HT1080 (cell line): ENCODE data around the gene THAP8. TPM values are rescaled to one million over a fixed set of nuclear protein-coding genes. Genes with fewer than 3 reads are reported as not detected.

Experiments used
- DNase-seq: peaks from one replicate; pipeline ENCODE4 v3.0.0-alpha.2; 2015; ENCODE audit warnings: low read depth
- total RNA-seq: library from RNA; depleted of rRNA; stranded (reverse); fragments of >200 nt; shearing (Covaris generic); gene quantifications from 2 replicates; pipeline ENCODE4 v1.2.3, GENCODE V29; 2014

Gene THAP8
- total RNA-seq, 1 experiment from 2014 or later, result 2.6 TPM

DNA sequence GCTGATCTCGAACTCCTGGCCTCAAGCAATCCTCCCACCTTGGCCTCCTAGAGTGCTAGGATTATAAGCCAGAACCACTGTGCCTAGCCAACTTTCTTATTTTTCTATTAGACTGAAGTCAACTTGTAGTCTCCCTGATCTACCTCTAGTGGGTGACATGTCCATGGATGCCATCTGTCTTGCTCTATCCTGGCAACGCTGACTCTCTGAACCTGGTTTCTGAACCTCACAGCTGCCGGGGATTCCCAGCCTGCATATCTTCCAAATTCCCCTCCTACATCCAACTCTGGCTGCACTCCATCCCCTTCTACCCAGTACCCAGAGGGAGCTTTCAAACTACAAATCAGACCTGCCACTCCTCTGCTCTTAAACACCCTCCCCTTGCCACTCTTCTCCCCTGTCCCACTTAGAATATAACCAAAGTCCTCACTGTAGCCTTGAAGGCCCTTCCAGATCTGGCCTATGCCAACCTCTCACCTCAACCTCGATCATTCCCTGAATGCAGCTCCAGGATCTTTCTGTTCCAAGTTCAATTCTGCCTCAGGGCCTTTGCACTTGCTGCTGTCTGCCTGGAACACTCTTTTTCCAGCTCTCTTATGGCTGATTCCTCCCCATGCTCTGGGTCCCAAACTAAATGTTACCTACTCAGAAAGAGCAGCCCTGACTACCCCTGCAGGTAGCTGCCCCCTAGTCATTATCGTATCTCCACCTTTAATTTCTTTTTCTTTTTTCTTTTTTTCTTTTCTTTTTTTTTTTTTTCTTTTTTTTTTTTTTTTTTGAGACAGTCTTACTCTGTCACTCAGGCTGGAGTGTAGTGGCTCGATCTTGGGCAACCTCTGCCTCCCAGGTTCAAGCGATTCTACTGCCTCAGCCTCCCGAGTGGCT, 23.6 kb downstream of the THAP8 start:
- DNase-seq, result no peak

DNA sequence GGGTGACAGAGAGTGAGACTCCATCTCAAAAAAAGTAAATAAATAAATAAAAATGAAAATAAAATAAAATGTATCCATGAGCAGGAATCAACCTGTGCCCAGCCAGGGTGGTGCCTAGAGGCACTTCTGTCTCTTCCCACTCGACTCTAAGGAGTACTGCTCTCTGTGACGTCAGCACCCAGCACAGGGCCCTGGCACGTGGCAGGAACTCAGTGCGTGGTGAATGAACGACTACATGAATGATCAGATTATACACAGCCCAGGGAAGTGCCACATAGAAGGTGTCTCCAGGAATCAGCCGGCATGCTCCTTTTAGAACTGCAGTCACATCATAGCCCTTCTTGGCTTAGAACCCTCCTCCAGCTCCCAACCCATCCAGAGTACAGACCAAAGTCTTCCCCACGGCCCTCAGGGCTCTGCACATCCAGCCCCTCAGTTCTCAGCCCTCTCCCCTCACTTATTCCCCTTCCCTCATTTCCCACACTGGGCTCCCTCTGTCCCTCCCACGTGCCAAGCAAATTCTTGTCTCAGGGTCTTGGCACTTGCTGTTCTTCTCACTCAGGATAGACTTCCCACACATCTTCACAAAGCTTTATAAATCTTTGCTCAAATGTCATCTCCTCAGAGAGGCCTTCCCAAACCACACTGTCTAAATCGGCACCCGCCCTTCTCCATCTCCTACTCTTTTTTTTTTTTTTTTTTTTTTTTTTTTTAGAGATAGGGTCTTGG, 25.6 kb downstream of the THAP8 start:
- no peak for DNase-seq

DNA sequence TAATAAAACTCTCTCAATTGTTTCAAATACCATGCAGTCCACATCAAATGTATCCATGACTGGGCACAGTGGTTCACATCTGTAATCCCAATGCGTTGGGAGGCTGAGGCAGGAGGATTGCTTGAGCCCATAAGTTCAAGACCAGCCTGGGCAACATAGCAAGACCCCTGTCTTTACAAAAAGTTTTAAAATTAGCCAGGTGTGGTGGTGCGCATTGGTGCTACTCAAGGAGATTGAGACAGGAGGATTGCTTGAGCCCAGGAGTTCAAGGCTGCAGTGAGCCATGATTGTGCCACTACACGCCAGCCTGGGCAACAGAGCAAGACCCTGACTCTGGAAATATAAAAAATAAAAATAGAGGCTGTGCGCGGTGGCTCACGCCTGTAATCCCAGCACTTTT, 26.4 kb downstream of the THAP8 start:
- no peak for DNase-seq

DNA sequence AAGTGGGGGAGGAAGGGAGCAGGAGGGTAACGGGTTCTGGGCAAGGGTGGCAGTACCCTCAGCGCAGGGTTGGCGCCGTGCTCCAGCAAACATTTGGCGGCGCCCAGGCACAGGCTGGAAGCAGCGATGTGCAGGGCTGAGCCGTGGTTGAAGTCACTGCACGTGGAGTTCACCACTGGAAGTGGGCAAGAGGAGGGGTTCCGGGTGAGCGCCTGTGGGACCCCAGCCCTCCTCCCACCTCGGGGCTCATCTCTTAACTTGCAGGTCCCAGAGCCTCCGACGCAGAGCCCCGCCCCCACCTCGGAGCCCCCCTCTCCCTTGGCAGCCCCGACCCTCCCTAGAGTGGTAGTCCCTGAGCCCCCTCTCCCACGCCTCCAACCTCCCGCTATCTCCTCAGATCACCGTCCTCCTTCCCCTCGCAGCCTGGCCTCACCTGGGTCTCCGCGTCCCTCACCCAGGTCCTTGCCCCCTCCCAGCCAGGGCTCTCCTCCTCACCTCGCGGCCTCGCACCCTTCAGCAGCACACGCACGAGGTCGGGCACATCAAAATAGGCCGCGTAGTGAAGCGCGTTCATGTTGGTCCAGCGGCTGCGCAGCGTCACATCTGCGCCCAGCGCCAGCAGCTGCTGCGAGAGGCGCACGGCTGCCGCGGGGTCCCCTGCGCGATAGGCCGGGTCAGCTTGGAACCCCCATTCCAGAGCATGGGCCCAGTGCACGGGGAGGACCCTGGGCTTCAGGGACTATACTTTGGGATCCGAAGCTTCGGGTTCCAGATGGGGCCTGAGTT, 27.8 kb downstream of the THAP8 start:
- no peak for DNase-seq

GRCh38 chr19:36025541-36025940, 28.5 kb downstream of the THAP8 start:
- no peak for DNase-seq

GRCh38 chr19:36023432-36023831, 30.7 kb downstream of the THAP8 start:
- DNase-seq, result no peak

DNA sequence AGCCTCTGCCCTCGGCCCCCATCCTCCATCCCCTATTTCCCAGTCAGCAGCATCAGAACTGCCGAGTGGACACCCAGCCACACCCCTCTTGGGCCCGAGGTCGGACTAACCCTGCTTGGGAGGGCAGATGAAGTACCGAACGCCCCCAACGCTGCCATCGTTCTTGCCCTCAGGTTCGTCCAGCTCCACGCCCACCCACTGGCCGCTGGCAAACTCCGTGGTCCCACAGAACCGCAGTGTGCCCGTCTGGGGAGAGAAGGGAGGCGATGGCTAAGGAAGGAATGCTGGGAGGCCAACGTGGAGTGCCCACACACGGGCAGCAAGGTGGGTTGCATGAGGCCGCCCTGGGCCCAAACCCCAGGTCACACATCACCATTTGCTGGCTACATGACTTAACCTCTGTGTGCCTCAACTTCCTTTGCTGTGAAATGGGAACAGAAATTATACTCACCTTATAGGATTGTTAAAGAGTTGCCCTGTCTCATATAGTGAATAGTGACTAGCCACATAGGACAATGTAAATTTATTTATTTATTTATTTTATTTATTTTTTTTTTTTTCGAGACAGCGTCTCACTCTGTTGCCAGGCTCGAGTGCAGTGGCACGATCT, 34.9 kb downstream of the THAP8 start:
- no peak for DNase-seq

DNA sequence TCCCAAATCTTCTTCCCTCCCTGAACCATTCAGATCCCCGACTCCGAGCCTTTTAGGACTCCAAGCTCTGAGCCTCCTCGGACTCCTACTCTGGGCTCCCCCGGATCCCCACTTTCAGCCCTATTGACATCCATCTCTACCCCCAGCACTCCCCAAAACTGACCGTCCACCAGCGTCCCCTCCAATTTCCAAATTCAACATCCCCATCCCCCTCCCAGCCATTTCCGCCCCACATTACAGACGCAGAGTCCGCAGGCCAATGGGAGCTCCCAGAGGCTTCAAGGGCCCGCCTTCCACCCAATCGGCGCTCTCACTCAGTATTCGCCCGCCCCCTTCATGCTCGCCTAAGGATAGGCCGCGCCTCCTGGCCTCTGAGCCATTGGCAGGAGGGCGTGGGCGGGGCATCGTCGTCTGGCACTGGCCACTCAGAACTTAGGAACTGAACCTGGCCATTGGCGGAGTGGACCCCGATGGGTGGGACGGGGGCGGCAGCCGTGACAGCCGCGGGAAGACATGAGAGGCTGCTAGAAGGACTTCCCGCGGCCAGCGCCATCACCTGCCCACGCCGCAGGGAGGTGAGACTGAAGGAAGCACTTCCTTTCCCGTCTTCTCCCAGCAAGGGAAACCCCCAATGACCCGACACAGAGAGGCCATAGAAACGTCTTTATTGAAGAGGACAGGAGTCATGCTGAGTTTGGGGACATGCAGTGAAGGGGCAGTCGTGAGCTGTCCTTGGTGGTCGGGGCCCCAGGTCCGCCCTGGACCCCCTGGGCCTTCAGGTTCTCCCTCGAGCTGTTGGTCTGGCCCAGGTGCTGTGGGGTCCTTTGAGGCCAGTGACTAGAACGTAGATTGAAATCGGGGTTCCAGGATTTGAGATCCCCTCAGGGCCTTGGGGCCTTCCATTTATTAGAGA, 39.8 kb downstream of the THAP8 start, which contains the start of gene ALKBH6:
Gene ALKBH6, minus strand, starts transcription at position 202 of the 913 bp plus-strand sequence. CDS start 816 bp downstream, outside the sequence.
- peak; percentile 99 for DNase-seq

DNA sequence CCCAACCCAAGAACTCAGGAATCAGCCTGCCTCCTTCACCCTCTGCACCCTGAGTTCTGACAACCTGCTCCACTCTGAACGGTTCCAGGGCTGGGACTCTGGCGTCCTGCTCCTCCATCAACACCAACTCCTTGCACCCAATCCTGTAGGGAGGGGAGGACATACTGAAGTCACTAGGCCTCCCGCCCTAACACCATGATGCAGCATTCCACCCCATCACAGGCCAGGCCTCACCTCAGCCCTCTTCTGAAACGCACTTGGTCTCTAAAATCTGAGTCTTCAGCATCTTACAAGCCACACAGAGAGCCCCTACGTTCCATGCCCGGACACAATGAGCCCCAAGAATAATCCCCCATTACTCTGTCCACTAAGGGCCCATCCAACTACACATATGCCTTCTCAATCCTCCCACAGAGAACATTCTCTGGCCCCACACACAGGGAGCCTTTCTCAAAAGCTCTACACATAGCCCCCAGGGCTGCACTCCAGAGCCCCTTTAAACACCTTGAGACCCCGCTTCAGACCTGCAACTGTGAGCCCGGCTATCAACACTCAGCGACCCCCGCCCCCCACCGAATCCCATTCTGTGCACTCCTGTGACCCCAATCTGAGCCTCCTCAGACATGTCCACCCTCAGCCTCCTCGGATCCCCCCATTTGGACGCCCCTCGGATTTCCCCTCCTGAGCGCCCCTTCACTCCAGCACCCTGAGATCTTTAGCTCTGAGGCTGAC, 40.6 kb downstream of the THAP8 start:
- DNase-seq, result no peak

- DNase-seq, result no peak
These were observed 43.7 kb downstream of the THAP8 start for GRCh38 chr19:36010402-36010801.

DNA sequence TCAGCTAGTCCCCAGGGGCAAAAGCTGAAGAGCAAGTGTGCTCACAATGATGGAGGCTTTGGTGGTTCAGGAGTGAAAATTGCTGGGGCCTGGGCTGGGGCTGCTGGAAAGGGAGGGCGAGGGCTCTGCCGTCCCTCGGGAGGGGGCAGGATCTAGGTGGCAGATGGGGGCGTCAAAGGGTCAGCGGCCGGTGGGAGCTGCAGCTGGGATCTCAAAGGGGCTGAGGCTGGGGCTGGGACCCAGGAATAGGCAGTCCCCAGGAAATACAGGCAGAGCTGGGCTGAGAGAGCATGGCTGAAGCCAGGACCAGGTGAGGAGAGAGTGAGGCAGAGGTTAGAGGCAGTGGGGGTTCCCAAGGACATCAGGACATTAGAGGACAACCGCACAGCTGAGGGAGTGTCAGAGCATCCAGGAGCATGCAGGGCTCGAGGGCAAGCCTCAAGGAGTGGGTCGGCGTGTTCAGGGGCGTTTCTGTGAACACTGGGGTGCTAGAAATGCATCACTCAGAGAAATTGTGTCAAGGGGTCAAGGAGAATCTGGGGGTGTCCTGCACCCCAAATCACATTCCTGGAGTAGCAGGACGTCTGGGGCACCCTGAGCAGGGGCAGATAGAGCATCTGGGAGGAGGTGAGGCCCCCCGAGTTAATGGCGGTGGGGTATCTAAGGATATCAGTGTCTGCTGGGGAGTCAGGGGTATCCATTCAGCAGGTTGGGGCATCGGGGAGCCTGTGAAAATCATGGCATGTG, 44.3 kb downstream of the THAP8 start:
- no peak for DNase-seq

DNA sequence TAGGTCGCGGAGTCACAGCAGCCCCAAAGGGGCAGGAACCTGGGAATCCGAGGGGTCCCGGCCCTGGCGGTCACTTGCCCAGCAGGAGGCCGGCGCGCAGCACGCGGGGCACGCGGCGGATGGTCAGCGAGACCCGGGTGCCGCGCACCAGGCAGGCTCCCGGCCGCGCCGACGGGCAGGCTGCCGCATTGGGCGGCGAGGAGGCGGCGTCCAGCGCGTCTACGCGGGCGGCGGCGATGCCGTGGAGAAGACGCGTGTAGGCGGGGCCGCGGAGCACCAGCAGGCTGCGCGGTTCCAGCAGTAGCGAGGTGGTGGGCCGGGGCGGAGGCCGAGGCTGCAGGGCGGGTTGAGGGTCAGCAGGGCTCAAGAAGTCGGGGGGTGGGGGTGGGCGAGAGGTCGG, 44.9 kb downstream of the THAP8 start:
- DNase-seq, result no peak

DNA sequence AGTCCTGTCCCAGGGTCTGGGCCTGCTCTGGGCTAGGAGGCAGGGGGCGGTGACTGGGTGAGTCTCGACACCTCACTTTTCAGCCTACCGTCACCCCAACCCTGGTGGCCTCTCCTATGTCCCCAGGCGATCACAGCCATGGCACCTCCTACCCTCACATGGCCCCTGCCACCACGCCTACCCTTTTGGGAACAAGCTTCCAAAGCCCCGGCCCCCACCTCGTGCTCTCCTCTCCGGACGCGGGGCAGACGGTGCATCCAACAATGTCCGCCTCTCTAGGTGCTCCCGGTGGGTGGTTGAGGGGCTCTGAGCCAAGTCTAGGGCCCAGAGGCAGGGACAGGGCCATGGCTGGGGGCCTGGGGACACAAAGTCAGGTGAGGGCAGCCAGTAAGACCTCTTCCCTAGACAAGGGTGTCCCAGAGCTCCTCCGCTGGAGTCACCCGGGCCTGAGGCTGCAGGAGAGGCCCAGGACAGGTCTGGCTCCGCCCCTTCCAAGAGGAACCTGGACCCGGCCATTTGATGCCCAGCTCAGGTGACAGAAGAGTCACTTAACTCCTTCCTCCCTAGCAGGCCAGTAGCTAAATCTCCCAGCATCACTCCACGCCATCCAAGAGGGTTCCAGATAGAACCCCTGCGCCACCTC, 45.6 kb downstream of the THAP8 start, which contains the start of gene SYNE4:
Gene SYNE4, minus strand, starts transcription at position 478 of the 643 bp plus-strand sequence. Its CDS starts 132 bp downstream, at position 346.
- no peak for DNase-seq

- DNase-seq, result no peak
These were observed 47.1 kb downstream of the THAP8 start for GRCh38 chr19:36006955-36007354.

GRCh38 chr19:36003284-36003683, 50.8 kb downstream of the THAP8 start:
- DNase-seq, result no peak

DNA sequence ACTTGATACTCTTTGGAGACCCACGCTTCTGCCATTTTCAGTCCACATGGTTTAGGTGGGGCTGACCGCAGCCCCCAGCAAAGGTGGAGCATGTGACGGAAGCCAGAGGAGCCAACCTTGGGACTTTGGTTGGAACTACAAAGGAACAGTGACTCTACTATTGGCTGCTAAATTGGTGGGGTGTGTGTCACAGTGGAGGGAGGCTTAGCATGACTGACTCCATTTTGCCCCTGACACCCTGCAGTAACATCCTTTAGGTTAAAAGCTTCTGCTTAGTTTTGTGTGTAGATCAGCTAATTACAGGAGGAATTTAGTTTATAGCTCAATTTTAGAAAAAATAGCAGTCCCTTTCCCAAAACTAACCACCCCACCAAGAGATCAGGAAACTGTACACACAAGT, 52.5 kb downstream of the THAP8 start:
- no peak for DNase-seq

GRCh38 chr19:35996777-35997176, 57.3 kb downstream of the THAP8 start:
- no peak for DNase-seq
